Ovary (tissue), 3 donors: Measurements from ENCODE around the gene MLEC.

ENCODE experiments used
- EP300 ChIP-seq: sonication (generic); formaldehyde crosslinking; IDR thresholded peaks from one replicate; pipeline ENCODE4 v1.6.1; 2017; ENCODE audit warnings: antibody characterized with exemption
- POLR2A ChIP-seq: fragments of 450-650 bp; IDR thresholded peaks from one replicate; pipeline ENCODE4 v1.6.1; 2017; ENCODE audit warnings: antibody characterized with exemption, mild to moderate bottlenecking, moderate library complexity
- TF ChIP-seq, protein P1 (sequence below), 3 donors: fragments of 450-650 bp in 2 of 3; fragments of 200-600 bp in 1 of 3; IDR thresholded peaks; one replicate each; pipeline versions ENCODE4 v1.5.1 to v1.8.0; 2016 to 2022; ENCODE audit warnings: antibody characterized with exemption in 3 of 3, mild to moderate bottlenecking in 1 of 3
- donor health status: DM: no; HTN: no; CAD: no.

DNA sequence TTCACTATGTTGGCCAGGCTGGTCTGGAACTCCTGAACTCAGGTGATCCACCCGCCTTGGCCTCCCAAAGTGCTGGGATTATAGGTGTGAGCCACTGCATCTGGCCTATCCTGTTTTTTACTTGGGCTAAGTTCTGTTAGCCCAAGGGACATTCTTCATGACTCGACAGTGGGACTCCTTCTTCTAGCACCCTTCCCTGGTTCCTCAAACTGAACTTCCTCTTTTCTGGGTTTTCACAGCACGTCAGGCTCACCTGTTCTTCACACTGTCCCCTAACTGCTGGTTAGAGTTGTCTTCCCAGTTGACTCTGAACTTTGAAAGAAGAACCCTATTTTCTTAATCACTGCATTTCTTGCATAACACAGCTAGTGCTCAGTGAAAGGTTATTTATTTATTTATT is 24.1 kb upstream of the MLEC start:
- no peak for TF ChIP-seq POLR2A
- TF ChIP-seq, protein P1, sequence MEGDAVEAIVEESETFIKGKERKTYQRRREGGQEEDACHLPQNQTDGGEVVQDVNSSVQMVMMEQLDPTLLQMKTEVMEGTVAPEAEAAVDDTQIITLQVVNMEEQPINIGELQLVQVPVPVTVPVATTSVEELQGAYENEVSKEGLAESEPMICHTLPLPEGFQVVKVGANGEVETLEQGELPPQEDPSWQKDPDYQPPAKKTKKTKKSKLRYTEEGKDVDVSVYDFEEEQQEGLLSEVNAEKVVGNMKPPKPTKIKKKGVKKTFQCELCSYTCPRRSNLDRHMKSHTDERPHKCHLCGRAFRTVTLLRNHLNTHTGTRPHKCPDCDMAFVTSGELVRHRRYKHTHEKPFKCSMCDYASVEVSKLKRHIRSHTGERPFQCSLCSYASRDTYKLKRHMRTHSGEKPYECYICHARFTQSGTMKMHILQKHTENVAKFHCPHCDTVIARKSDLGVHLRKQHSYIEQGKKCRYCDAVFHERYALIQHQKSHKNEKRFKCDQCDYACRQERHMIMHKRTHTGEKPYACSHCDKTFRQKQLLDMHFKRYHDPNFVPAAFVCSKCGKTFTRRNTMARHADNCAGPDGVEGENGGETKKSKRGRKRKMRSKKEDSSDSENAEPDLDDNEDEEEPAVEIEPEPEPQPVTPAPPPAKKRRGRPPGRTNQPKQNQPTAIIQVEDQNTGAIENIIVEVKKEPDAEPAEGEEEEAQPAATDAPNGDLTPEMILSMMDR (IDR thresholded peaks at IDR 0.05) = no peak
- TF ChIP-seq EP300 = no peak
